Activated CD8-positive, alpha-beta memory T cell treated with anti-CD3 and anti-CD28 coated beads, Interleukin-2, amount 50 U/mL, for 1 hour (primary cell): ENCODE measurements around the gene PCBP3.
"Not testable (repeated sequence)": the region's sequence is repeated elsewhere in the genome, so short reads cannot be mapped to it uniquely, and the experiment has no call there.

Source experiments
- DNase-seq: peaks from one replicate; pipeline ENCODE4 v3.0.0-alpha.2; 2020; ENCODE audit errors: extremely low read depth

PCBP3 gene

DNA sequence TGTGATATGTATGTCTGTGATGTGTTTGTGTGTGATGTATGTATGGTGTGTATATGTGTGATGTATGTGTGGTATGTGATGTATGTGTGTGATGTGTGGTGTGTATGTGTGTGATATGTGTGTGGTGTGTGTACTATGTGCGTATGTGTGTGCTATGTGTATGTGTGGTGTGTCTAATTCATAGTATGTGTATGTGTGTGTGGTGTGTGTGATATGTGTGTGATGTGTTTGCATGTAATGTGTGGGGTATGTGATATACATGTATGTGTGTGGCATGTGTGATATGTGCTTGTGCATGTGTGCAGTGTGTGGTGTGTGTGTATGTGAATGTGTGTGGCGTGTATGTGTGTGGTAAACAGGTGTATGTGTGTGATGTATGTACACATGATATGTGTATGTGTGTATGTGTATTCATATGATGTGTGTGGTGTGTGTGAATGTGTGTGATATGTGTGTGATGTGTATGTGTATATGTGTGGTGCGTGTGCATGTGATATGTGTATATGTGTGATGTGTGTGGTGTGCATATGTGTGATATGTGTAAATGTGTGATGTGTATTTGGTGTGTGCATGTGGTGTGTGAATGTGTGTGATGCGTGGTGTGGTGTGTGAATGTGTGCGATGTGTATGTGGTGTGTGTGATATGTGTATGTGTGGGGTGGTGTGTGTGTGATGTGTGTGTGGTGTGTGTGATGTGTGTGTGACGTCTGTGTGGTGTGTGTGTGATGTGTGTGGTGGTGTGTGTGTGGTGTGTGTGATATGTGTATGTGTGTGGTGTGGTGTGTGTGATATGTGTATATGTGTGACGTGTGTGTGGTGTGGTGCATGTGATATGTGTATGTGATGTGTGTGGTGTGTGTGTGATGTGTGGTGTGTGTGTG is 8.0 kb upstream of the PCBP3 start:
- DNase-seq = no peak

DNA sequence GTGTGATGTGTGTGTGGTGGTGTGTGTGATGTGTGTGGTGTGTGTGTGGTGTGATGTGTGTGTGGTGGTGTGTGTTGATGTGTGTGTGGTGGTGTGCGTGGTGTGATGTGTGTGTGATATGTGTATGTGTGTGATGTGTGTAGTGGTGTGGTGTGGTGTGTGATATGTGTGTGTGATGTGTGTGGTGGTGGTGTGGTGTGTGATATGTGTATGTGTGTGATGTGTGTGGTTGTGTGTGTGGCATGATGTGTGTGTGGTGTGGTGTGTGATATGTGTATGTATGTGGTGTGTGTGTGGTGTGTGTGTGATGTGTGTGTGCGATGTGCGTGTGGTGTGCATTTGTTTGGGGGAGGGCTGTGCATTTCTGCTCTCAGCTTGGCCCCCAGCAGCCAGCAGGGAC is 7.1 kb upstream of the PCBP3 start:
- no peak for DNase-seq

DNA sequence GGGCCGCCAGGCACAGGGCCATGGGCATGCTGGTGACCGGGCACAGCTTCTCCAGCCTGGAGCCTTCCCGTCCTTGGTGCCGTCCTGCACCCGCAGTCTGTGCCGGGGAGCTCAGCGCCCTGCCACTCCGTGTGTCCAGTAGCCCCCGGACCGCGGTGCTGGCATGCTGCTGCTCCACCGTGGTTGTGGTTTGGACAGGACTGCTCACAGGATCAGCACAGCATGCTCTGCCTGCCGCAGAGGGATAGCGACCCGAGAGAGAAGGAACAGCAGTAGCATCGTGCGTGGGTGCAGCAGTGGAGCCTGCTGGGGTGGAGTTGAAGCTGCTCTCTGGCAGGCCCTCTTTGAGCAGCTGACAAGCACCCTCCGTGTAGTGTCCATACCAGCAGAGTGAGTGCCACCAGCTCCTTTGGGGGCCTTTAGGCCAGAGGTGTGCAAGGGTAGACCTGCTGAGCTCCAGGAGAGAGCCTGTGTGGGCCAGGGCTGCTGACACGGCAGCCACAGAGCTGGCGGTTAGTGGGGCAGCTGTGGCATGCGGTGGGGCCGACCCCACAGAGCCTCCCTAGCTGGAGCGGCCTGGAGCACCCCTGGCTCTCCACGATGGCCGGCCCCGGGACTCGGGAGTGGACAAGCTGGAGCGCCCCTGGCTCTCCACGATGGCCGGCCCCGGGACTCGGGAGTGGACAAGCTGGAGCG is 6.4 kb upstream of the PCBP3 start:
- no peak for DNase-seq

DNA sequence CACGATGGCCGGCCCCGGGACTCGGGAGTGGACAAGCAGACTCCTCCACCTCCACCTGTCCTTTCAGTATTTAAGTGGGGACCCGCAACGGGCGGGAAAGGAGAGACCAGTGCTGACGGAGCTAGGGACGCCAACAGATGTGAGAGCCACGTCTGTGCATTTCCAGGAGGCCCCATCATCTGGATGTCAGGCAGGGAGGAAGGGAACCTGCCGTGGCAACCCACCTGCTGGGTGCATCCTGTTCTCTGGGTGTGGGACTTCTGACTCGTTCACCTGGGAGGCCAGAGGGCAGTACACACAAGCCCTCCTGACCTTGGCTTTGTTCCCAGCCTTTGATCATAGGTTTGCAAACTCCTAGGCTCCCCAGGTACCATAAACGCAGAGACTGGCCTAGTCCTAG is 5.6 kb upstream of the PCBP3 start:
- no peak for DNase-seq

DNA sequence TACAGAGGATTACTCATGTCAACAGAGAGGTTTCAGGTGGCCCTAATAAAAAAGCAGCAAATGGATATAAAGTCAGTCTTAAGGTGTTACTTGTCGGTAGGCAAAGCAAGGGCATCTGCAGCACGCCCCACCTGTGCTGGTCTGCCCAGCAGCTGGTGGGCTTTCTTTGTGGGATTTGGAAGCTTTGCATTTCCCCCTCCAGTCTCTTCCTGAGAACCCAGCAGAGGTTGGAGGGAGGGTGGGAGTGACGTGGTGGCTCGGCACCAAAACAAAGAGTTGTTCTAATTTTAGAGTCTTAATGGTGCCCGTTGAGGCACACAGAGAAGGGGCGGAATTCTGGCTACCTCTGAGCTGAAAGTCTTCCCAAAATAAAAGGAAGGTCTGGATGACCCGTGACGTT is 4.8 kb upstream of the PCBP3 start:
- no peak for DNase-seq

DNA sequence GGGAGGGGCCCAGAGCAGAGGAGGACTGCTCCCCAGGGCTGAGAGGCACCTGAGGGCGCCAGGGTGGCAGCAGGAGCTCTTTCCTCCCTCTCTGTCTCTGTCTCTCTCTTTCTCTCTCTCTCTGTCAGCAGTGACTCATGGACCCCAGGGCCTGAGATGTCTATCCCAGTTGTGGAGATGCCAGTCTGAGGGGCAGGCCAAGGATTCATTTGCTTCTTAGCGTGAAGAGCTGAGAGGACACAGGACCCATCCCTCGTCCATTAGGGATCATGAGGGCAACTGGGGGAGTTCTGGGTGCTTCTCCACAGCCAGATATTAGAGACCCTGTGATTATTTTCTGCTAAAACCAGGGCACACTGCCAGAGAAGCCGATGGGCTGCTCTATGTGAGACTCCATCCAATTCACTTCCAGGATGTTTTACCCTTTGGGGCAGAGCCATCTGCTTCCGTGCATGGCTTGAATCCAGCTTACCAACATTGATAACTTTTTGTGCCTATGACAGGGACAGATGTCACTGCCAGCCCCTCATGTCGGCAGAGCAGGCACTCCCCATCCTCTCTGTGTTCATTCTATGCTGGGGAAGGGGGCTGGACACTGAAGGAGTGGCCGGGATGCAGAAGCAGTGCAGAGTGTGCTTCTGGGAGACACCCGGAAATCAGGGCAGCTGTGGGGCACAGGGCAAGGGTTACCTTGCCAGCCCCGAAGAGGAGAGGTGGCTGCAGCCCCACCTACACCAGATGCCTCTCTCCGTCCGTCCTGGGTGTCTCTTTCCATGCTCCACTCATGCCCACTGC is 4.1 kb upstream of the PCBP3 start:
- no peak for DNase-seq

DNA sequence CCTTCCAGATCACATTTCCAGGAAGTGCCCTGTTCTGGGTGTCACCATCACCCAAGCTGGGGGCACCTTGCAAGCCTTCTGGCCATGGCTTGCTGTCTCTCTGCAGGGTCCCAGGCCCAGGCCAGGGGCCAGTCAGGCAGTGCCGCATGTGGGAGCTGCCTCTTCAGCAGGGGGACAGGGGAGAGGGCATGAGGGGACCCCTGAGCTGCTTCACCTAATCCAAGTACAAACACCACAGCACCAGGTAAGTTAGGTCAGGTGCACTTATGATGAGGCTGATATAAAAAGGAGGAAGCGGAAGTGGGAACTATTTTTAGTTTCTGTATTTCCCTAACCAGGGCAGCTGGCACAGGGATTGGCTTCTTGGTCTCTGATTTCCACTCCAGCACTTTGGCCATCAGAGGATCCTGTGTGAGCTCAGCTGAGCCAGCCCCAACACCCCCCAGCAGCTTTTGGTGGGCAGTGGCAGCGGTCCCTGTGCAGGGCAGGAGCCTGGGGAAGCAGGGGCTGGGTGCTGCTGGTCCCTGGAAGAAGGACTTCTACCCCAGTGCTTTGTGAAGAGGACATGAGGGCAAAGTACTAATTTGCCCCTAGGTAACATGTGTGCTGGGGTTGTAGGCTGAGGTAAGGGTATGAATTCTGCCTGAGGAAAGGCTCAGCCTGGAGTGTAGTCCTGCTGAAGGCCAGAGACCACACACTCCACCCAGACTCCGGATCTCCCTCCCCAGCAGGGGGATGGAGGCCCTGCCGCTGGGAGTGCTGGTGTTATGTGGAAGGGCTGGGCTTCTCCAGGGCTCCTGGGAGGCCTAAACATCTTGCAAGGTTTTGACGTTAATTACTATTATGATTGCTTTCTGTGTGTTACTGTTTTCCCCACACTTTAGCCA is 3.3 kb upstream of the PCBP3 start:
- DNase-seq = no peak

DNA sequence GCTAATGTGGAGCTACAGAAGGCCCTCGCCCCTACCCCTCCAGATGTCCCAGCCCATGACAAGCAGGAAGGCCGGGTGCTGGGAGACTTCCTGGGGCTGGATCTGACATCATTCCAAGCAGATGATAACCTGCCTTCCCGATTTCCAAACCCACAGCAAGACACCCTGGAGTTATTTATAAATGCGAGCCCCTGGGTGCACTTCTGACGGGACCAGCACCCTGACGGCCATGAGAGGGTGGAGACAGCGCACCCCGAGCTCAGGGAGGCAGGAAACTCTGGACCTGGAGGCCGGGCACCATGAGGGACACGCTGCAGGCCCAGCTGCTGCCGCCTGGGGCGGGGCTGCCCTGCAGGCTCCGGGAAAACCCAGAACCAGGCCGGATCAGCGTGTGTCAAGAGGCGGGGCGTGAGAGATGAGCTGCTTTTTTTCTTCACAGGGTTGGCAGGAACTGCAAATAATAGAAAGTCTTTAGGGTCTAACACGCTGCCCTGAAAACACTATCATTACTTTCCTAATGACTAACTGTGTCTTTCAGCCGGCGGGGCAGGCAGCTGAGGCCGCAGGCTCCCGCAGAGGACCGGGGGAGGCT is 2.5 kb upstream of the PCBP3 start:
- no peak for DNase-seq

DNA sequence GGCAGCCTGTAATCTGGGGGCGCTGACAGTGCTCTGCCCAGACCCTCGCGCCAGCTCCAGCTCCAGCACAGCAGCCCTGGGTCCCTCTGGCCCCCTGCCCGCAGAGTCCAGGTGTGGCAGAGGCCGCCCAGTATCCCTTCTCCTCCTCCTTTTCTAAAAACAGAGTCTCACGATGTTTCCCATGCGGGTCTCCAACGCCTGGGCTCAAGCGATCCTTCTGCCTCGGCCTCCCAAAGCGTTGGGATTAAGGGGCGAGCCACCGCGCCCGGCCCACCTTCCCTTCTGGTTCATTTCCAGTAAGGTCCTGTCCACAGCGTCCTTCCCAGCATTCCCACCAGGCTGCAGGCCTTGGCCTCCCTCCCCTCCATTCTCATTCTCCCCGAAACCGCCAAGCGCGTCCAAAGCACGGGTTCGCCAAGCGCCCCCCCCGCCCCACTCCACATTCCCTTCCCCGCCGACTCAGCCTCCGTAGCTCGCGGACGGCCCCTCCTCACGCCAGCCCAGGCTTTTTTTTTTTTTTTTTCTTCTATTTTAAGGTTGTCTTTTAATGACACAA is 2.0 kb upstream of the PCBP3 start:
- DNase-seq = no peak

DNA sequence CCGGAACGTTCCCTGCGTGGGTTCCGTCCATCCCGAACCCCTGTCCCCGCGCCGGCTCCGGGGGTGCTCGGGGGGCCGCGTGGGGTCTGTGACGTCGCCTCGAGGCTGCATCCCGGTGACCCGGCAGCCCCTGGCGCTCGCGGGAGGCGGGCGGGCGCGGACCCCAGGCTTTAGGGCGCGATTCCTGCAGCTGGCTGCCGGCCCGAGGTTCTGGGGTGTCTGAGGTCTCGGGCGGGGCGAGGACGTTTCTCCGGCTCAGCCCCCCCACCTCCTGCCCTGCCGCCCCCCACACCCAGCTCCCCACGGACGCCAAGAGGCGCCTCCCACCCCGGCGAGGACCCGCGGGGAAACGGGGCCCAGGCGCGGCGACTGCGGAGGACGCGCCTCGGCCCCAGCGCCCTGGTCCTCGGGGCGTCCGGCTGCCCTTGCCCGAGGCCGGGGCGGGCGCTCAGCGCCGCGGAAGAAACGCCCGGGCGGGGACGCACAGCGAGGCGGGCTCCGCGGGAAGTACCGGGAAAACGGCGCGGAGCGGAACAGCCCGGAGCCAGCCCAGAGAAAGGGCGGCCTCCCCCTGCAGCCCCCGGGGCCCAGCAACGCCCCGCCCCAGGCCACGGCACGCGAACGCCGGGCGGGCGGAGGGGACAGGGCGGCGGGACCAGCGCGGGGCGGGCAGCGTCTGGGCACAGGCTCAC is 1.3 kb upstream of the PCBP3 start:
- DNase-seq = no peak

DNA sequence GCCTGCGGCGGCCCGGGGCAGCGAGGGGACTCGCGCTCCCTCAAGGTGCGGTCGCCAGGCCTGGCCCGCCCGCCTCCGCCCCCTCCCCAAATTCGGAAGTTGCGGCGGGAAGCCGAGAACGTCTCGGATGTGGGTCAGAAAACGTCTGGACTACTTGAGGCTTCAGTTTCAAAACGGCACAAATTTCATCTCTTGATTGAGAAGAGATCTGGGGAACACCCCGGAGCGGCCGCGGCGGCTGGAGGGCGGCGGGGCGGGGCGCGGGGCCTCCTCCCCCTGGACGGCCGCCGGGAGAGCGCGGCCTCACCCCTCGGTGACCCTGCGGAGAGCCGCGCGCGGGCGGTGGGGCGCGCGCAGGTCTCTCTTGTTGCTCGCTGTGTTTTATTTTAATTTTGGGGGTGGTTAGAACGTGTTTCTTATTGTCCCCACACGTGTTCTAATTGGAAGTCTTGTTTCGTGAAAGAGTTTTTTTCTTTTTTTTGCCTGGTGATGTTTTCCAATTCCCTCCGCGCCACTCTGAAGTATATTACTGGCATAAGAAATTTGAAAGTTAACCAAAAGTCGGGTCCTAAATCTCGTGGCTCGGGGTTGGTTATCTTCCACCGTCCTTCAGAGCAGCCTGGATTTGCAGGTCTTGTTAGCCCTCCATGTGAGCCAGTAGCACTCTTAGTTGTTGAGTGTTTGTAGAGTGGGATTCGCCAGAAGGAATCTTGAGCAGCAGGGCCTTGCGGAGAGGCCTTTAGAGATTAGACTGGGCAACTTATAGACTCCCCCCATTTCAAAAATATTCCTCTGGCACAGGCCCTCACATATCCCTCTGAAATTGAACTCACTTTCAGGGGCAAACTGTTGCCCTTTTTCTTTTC is 749 bp downstream of the PCBP3 start:
- no peak for DNase-seq

DNA sequence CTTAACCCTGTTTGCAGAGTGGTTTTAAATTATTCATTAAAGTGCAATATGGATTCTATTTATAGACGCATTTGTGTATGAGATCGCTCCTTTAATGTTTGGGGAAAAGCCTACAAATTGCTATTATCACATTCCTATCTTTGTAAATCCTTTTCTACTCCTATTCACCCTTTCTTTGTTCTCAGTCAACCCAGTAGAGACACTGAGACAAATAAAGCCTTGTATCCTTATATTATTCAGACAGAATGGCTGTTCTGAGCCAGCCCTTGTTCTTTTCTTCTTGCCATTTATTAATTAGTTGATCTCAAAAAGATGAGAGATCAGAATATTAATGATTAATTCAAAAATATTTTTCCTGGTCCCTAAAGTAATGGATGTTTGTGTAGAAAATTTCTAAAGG is 8.4 kb downstream of the PCBP3 start:
- DNase-seq = no peak

DNA sequence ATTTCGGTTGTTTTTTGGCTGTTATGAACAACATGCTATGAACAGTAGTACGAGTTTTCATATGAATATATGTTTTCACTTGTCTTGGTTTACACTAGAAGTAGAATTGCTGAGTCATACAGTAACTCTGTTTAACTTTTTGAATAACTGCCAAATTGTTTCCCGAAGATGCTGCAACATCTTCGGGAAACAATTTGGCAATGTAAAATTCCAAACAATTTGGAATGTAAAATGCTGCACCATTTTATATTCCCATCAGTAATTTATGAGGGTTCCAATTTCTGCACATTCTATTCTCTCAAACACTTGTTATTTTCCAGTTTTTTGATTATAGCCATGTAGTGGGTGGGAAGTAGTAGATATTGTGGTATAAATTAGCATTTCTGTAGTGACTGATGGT is 11.6 kb downstream of the PCBP3 start:
- DNase-seq = no peak

DNA sequence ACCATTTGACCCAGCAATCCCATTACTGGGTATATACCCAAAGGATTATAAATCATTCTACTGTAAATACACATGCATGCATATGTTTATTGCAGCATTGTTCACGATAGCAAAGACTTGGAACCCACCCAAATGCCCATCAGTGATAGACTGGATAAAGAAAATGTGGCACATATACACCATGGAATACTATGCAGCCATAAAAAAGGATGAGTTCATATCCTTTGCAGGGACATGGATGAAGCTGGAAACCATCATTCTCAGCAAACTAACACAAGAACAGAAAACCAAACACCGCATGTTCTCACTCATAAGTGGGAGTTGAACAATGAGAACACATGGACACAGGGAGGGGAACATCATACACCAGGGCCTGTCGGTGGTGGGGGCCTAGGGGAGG is 12.6 kb downstream of the PCBP3 start:
- not testable (repeated sequence) for DNase-seq

DNA sequence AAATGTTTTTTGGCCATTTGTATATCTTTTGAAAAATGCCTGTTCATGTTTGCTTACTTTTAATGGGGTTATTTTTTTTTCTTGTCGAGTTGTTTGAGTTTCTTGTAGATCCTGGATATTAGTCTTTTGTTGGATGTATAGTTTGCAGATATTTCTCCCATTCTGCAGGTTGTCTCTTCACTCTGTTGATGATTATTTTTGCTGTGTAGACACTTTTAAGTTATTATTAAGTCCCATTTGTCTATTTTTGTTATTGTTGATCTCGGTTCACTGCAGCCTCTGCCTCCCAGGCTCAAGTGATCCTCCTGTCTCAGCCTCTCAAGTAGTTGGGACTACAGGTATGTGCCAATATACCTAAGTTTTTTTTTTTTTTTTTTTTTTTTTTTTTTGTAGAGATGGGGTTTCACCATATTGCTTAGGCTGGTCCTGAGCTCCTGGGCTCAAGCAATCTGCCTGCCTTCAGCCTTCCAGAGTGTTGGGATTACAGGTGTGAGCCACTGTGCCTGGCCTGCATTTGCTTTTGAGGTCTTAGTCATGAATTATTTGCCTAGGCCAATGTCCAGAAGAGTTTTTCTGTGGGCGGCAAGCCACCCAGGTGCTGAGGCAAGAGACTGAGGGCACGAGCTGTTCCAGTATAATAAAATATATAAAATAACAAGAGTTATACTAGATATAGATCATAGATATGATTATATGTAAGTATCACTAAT is 18.5 kb downstream of the PCBP3 start:
- DNase-seq = not testable (repeated sequence)

DNA sequence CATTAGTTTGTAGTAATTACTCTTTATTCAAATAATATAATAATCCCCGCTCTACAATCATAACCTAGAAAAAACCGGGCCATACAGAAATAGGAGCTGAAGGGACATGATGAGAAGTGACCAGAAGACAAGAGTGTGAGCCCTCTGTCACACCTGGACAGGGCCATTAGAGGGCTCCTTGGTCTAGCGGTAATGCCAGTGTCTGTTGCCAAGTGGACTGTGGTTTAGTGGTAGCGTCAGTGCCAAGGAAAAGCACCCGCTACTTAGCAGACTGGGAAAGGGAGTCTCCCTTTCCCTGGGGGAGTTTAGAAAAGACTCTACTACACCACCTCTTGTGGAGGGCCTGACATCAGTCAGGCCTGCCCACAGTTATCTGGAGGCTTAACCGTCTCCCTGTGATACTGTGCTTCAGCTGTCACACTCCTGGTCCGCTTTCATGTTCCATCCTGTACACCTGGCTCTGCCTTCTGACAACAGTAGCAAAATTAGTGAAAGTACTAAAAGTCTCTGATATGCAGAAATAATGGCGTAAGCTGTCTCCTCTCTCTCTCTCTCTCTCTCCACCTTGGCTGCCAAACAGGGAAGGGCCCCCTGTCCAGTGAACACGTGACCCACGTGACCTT is 19.2 kb downstream of the PCBP3 start:
- DNase-seq = not testable (repeated sequence)

DNA sequence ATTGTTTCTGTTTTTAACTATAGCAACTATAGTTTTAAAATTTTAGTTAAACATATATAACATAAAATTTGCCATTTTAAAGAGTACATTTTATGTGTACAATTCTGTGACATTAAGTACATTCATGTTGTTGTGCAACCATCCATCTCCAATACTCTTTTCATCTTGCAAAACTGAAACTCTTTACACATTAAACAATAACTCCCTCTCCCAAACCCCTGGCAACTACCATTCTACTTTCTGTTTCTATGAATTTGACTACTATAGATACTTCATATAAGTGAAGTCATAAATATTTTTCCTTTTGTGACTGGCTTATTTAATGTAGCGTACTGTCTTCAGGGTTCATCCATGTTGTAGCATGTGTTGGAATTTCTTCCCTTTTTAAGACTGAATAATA is 25.9 kb downstream of the PCBP3 start:
- no peak for DNase-seq

DNA sequence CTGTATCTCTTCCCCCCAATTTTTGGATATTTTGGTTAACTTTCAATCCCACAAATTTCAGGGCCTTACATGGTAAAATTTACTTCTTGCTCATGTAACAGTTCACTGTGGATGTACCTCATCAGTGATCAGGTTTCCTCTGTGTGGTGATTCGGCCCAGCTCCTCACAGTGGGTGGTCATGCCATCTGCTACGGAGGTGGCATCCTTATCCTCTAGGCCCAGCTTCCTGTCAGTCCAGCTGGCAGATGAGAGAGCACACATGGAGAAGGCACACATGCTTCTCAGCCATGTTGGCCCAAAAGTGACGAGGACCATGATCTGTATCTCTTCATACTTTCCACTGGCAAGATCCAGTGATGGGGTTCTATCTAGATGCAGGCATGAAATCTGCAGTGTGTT is 27.2 kb downstream of the PCBP3 start:
- DNase-seq = no peak
